Measurements from ENCODE around the gene AOC3.
A peak's percentile ranks its signal among the peaks of the same experiment; 100 is the strongest.

The AOC3 gene, protein sequence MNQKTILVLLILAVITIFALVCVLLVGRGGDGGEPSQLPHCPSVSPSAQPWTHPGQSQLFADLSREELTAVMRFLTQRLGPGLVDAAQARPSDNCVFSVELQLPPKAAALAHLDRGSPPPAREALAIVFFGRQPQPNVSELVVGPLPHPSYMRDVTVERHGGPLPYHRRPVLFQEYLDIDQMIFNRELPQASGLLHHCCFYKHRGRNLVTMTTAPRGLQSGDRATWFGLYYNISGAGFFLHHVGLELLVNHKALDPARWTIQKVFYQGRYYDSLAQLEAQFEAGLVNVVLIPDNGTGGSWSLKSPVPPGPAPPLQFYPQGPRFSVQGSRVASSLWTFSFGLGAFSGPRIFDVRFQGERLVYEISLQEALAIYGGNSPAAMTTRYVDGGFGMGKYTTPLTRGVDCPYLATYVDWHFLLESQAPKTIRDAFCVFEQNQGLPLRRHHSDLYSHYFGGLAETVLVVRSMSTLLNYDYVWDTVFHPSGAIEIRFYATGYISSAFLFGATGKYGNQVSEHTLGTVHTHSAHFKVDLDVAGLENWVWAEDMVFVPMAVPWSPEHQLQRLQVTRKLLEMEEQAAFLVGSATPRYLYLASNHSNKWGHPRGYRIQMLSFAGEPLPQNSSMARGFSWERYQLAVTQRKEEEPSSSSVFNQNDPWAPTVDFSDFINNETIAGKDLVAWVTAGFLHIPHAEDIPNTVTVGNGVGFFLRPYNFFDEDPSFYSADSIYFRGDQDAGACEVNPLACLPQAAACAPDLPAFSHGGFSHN

DNA sequence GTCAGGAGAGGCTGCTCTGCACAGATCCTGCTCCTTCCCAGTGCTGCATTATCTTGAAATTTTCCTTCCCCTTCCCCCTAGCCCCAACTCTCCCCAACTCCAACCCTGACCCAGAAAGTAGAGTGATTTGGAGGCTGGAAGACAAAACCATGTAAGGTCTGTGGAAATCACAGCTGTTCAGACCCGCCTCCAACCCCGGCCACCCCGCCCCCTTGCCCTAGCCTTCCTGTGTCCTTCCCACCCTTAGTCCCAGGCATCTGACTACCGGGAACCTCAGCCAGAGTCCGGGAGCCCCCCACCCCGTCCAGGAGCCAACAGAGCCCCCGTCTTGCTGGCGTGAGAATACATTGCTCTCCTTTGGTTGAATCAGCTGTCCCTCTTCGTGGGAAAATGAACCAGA is at the start of gene AOC3:
AOC3 (plus strand) TSS at position 246 of the 400 bp plus-strand sequence; CDS start at position 391, 145 bp downstream.
- no peak for DNase-seq (ENCODE audit: low spot score)

DNA sequence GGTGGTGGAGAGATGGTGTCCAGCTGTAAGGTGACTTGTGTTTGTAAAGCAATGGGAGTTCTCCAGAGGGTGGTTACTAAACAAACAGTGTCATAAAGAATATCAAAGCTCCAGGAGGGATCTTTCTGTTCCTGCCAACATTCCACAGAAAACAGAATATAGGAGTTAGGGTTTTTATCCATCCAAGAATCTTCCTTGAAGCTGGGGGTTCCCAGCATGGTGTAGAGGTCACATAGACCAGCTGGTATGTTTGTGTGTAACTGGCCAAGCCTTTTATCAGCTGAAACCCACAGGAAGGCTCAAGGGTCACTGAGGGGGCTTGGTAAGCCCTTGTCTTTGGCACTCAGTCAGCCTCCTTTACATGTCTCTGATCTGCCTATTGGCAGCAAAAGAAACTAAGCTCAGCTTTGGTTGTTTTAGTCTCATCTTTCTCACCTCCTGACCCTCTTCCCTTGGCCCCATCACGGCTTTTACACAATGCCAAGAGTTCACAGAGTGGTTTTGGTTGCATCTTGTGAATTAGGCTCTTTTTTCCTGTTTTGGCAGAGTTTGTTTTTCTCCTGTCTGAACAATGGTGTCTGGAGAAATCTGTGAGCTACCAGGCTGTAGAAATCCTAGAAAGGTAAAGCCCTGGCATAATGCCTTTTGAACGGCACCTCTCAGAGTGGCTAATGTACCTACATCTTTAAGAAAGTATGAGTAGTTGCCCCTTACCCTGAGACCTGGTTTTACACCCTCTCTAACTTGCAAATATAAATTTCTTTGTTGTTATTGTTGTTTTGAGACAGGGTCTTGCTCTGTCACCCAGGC is 47.7 kb upstream of the AOC3 start:
- DNase-seq (ENCODE audit: low spot score), result no peak

DNA sequence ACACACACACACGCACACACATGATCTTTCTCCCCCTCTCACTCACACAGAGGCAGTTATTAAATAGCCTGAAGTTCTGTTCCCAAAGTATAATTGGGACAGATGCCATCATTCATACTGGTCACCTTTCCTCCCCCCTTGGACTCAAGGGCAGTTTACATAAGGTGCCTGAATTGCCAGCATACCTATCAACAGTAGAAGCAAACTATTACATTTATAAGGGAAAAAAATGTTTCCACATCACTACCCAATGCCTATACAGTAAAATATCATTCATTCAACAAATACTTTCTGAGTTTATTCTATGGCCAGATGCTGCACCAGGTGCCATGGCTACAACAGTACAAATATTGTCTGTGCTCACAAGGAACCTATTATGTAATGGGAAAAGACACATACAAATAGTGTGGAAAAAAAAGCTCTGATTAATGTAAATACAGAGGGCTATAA is 46.1 kb upstream of the AOC3 start:
- DNase-seq (ENCODE audit: low spot score), result no peak

DNA sequence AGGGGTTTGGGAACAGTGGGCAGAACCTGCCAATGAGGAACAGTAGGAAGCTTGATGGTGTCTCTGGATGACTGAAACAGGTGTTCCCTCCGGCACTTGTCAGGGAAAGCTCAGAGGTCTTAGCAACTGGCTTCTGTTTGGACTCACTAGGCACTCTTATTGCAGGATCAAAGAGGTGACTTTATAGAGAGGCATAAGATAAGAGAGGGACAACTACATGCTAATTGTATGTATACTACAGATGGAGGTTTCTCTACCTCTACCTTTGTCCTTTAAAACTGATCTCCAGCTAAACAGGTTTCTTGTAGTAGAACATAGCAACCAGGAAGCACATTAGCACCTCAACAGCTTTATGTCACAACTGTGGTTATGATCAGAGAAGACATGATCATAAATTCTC is 44.8 kb upstream of the AOC3 start:
- no peak for DNase-seq (ENCODE audit: low spot score)

DNA sequence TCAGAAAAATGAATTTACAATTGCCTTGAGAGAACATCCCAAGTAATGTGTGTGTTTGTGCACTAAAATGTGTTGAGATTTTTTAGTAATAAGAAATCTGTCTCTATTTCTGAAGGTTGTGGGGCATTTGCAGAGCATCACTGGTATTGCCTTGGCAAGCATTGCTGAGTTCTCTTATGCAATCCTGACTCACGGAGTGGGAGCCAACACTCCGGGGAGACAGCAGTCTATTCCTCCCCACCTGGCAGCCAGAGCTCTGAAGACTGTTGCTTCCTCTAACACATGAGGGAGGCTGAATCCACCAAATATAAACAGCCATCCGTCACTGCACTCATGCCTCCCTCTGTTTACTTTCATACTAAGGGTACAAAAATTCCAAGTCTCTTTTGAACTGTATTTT is 41.7 kb upstream of the AOC3 start:
- no peak for DNase-seq (ENCODE audit: low spot score)

DNA sequence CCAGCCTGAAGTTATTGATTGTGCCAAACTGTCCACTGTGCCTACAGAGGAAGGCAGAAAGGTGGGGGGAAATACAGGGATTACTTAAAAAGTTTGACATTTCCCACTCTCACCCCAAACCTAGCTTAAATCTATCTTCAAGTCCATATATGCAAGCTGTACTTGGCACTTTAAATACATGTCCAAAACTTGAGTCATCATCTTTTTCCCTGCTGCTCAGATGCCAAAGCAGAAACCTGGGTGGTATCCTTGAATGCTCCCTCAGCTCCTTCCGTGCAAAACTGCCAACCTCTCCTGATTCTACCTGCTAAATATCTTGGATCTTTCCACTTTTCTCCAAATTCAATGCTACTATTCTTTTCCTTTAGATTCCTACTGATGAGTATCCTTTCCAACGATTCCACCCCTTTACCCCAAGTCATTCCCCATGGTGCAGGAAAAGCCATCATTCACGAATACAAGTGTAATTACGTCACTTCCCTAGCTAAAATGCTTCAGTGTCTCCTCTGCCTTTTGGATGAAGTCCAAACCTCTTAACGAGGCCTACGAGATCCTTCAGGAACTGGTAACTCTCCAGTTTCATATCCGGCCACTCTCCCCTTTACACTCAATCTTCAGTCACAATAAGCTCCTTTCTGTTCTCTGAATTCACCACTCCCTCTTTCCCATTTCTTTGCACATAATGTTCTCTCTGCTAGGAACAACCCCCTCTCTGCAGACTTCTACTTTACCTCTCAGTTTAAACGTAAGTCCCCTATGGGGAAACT is 36.2 kb upstream of the AOC3 start:
- DNase-seq (ENCODE audit: low spot score), result no peak

DNA sequence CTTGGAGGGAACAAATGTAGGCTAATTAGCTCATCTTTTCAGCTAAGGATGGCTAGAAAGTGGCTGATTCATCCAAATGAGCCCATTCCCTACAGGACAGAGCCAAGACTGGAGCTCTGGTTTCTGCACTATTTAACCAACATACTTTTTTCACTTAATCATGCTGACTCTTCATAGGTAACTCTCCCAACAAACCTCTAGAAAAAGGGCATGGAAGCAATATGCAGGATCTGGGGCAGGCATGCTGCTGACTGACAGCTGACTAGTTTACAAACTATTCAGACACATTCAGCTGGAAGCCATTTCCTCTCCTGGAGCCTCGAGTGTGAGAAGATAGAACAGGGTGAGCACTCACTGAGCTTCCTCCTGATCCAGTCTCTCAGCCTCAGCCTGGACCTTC is 33.1 kb upstream of the AOC3 start:
- no peak for DNase-seq (ENCODE audit: low spot score)

DNA sequence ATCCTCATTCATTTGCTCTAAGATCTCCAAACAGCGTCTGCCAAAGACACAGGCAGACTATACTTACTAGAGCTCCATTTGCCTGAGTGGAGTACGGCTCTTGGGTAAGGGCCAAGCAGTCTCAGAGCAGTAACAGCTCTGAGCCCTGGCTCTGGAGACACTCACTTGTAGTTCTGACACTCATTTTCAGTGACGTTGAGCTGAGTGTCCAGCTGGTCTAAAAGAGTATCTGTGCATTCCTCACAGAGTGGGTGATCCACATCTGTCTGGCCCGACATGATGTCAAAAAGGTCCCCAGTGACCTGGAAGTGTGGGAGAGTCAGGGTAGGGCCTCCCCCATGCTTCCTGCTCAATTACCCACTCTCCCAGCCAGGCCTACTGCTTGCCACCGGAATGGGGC is 32.6 kb upstream of the AOC3 start:
- no peak for DNase-seq (ENCODE audit: low spot score)

DNA sequence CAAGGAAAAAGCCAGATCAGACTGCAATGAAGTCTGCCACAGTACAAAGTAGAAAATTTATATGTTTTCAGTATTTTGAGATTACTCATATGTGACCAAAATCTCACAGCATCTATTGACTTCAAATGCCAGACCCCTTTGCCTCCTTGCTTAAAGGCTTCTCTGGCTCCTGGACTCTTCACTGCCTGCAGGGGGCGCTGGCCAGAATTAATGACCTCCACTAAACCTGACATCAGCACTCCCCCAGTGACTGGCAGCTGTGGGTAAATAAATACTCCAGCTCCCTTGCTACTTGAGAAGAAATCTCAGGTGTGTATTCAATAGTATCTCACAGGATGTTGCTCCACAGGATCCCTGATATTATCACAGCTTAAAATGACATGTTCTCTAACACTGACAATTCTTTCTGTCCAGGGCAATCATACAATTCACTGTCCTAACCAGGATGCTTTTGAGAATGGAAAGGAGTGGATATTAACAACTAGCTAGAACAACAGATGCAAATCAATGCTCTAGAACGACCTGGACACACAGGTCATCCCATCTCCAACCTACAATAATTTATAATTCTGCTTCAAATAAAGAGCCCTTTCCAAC is 31.0 kb upstream of the AOC3 start:
- DNase-seq (ENCODE audit: low spot score), result peak; percentile 81

DNA sequence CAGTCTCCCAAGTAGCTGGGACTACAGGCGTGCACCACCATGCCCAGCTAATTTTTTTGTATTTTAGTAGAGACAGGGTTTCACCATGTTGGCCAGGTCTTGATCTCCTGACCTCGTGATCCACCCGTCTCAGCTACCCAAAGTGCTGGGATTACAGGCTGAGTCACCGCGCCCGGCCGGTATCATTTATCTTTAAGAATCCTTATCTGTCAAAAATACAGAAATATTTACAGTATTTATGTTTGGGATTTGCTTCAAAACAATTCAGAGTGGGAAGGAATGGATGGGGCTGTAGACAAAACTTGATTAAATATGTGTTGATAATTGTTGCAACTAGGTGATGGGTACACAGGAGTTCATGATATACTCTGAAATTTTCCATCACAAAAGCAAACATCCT is 29.8 kb upstream of the AOC3 start:
- DNase-seq (ENCODE audit: low spot score), result no peak

DNA sequence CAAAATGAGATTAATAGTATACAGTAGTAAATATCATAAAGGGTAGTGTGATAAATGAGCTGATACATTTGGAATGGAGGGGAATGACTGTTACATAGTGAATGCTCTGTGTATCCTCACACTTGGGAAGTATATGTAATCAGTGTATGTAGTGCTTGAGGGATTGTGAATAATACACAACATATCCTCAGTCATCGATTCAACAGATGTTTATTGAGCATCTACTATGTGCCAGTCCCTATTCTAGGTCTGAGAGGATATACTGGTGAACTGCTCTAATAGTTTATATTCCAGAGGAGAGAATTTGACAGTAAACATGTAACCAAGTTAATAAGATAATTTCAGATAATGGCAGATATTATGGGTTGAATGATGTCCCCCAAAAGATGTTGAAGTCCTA is 23.5 kb upstream of the AOC3 start:
- DNase-seq (ENCODE audit: low spot score), result no peak

DNA sequence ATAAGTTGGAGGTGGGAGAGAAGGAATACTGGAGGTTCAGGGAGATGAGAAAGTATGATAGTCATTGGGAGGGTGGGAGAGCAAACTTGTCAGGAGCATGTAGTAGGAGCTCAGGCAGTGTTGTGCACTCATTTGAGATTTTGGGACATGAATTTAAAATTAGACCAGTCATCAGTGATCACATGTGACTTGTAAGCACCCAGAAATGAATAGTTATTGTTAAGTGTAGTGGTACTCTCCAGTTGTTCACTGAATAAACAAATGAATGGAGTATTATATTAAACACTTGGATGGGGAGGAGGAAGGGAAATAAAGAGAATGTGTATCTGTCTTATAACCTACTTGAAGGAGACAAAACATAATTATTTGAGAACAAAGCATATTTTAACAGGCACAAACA is 20.0 kb upstream of the AOC3 start:
- DNase-seq (ENCODE audit: low spot score), result no peak

DNA sequence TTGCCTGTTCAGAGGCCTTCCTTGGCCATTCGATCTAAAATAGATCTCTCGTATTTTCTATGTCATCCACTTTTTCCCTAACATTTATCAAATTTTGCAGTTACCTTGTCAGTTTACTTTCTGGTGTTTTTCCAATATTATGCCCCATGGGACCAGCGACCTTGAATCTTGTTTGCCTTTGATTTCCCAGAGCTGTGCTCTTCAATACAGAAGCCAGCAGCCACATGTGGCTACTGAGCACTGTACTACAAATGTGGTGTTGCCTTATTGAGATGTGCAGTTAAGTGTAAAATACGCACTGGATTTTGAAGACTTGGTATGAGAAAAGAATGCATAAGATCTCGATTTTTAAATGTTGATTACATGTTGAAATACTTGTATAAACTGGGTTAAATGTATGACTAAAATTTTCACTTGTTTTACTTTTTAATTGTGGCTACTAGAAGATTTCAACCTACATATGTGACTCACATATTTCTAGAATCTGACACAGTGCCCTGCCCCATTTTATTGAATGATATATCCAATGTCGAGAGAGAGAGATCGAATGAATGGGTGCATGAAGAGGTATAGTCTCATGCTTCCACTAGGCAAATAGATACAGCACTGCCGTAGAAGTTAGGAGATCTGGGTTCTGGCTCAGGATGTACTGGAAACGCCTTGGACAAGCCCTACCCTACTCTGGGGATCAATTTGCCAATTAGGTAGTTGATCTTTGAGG is 18.6 kb upstream of the AOC3 start:
- no peak for DNase-seq (ENCODE audit: low spot score)

DNA sequence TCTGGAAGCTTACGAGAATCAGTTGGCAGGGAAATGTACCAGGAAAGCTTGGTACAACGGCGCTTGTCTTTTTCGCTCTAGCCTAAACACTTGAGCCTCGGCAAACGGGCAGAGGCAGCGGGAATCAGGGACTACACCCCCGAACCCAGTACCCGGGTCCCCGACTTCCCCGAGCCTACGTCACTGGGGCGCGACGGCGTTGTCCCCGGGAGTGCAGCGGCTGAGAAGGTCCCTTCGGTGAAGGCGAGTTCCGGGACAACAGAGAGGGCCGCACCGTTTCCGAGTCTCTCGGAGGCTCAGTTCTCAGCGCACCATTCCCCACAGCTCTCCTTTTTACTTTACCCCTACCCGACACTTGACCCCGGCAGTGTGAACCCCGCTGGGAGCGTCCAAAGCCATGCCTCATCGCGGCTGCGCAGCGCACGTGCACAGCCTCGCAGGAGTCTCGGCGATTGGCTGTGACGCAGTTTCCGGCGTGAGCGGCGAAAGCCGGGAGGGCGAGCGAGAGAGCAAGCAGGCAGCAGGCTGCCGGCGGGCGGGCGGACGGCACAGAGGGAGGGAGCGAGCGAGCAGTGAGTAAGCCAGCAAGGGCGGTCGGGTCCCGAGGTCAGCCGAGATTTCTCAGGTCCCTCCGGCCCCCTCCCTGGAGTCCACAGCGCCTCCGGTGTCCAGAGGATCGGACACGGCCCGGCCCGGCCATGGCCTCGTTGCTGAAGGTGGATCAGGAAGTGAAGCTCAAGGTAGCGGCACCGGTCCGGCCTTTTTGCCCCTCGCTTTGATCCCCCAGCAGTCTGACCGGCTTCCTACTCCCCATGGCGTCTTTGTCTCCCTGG is 17.8 kb upstream of the AOC3 start, which contains the start of gene PSME3:
PSME3 (plus strand) TSS at position 464 of the 833 bp plus-strand sequence; CDS start at position 699, 235 bp downstream.
- DNase-seq (ENCODE audit: low spot score), result peak; percentile 99

DNA sequence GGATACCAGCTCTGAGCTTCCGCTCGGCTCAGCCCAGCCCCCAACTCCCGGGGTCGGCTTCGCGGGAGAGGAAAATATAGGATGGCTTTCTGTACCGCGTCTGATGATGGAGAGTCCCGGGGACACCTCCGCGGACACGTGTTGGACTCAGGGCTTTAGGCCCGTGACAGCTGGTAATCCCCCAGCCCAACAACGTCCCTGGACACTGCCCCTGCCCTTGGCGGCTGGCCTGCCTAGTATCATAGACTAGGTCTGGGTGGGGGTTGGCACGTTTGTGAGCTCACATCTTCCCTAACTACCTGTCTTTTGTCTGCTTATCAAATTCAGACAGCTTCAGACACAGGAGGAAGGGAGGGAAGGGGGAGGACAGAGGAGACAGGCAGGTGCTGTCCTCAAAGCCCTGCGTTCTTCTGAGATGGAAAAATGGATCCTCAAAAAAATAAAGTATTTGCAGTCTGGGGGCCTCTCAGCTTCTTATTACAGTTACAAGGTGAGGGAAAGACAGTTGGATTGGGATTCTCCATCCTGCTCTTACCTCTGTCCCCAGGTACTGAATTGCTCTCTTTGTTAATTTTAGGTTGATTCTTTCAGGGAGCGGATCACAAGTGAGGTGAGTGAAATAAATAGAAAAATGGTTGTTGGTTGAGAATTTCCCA is 17.1 kb upstream of the AOC3 start:
- DNase-seq (ENCODE audit: low spot score), result no peak

DNA sequence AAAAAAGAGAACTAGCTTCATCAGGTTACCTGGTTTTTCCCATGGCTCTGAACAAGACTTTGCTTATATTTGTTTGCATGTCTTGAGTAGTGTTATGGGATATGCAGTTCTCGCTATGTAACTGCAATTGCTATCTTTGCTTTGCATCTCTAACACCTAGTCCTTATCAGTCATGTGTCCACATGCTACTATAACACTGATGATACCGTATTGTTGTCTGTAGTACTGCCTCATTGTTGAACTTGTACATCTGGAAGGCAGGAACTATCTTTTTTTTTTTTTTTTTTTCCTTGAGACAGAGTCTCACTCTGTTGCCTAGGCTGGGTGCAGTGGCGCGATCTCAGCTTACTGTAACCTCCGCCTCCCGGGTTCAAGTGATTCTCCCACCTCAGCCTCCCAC is 15.3 kb upstream of the AOC3 start:
- DNase-seq (ENCODE audit: low spot score), result no peak

DNA sequence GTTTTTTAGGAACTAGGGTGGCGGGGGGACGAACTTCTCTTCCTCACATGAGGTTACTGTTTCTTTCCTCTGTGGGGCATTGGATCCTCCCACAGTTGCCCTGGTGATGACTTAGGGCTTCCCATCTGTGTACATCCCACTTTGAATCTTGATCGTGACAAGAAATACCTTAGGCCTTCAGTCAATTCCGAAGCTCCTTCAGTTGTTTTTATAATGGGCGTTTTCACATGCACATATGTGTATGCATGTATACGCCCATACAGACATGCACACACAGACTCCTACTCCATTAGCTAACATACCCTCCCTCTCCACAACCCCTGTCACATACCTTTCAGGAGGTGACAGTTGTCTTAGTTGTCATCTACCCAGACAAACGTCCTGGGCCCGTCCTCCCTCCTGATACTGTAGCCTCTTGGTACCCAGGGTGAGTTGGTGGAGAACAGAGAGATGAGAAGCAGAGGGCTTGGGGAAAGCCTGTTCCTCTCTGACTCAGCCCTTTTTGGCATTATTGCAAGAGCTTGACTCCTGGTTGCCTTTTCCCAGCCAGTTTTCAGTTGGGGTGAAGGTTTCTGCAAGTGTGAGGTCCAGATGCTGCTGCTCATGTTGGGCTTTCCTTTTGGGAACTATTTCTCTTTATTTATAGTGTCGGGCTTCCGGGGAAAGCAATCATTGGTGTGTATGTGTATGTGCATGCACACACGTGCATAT is 8.9 kb upstream of the AOC3 start:
- no peak for DNase-seq (ENCODE audit: low spot score)

DNA sequence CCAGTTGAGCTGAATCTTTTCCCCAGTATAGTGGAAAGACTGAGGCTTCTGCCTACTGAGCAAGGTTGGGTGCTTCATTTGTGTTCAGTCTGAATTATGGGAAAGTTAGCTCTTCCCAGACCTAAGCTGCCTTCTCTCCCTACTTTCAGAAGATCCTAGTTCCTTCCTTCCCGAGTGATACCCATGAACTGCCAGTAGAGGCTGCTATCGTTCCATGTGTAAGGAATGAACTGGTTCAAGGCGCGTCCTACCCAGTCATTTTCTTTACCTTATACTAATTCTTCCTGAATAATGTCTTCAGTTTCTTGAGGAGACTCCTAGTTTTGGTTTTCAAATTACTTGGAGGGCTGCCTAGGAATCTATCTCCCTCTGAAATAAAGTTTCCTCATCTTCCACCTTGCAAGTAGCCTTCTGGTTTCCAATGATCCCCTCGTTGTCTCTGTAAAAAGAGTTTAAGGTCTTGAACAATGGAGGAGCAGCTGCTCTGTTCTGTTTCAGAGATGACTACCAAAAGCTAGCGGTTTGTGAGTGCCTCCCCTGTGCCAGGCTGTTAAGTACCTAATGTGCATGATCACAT is 7.6 kb upstream of the AOC3 start:
- peak; percentile 85 for DNase-seq (ENCODE audit: low spot score)

All from D341Med (cell line).